Progenitor cell of endocrine pancreas (in vitro differentiated cells): ENCODE data around the gene RTP5. TPM values are rescaled to one million over a fixed set of nuclear protein-coding genes. Genes with fewer than 3 reads are reported as not detected.
"Not testable (repeated sequence)": the region's sequence is repeated elsewhere in the genome, so short reads cannot be mapped to it uniquely, and the experiment has no call there.

Source experiments
- DNase-seq: peaks from one replicate; pipeline ENCODE4 v3.0.0; 2021; ENCODE audit warnings: low spot score; ENCODE audit not compliant: unreplicated experiment
- H3K27ac Mint-ChIP-seq: 2 replicates; pipeline ENCODE4 v1.8.0; 2021; ENCODE audit warnings: mild to moderate bottlenecking, moderate library complexity, mixed read lengths
- H3K27me3 Mint-ChIP-seq: 2 replicates; pipeline ENCODE4 v1.8.0; 2021; ENCODE audit warnings: mixed read lengths
- H3K36me3 Mint-ChIP-seq: 2 replicates; pipeline ENCODE4 v1.8.0; 2022; ENCODE audit warnings: mixed read lengths; ENCODE audit not compliant: insufficient read depth
- H3K4me1 Mint-ChIP-seq: 2 replicates; pipeline ENCODE4 v1.8.0; 2021; ENCODE audit warnings: low read depth, mixed read lengths
- H3K4me3 Mint-ChIP-seq: 2 replicates; pipeline ENCODE4 v1.8.0; 2021; ENCODE audit warnings: low read depth, mild to moderate bottlenecking, moderate library complexity, mixed read lengths
- H3K9me3 Mint-ChIP-seq: 2 replicates; pipeline ENCODE4 v1.8.0; 2021; ENCODE audit warnings: low read depth, mixed read lengths
- CTCF ChIP-seq: fragments of 200-600 bp; sonication (generic); IDR thresholded peaks from one replicate; pipeline ENCODE4 v1.5.0; 2021; ENCODE audit warnings: antibody characterized with exemption, mild to moderate bottlenecking; ENCODE audit not compliant: unreplicated experiment
- total RNA-seq: library from RNA; stranded (reverse); gene quantifications from 2 replicates; pipeline ENCODE4 v1.2.1, GENCODE V29; 2021

The RTP5 gene
- total RNA-seq, 1 donor from 2014 or later, result not detected

GRCh38 chr2:241906826-241907570 lies 37.5 kb downstream of the RTP5 start:
- H3K4me3 Mint-ChIP-seq, result no peak overlapping the region
- H3K27ac Mint-ChIP-seq, result no peak overlapping the region
- no peak for DNase-seq
- no peak for TF ChIP-seq CTCF
- no peaks in the 10 kb centered on the region for H3K36me3 Mint-ChIP-seq
- H3K4me1 Mint-ChIP-seq, result peaks cover 4% of the 10 kb centered on the region
- H3K9me3 Mint-ChIP-seq, result no peaks in the 10 kb centered on the region
- H3K27me3 Mint-ChIP-seq, result peaks cover 7% of the 10 kb centered on the region

- H3K36me3 Mint-ChIP-seq, DNase-seq: not testable (repeated sequence)
Observed at GRCh38 chr2:241907831-241908230, 38.3 kb downstream of the RTP5 start.

GRCh38 chr2:241908686-241909420 lies 39.3 kb downstream of the RTP5 start:
- Mint-ChIP-seq H3K4me3 (no peak overlapping the region), H3K4me1 (peaks cover 4% of the 10 kb centered on the region), H3K9me3 (peaks cover 4% of the 10 kb centered on the region), H3K27ac (no peak overlapping the region), H3K27me3 (peaks cover 7% of the 10 kb centered on the region), H3K36me3 (peaks cover 2% of the 10 kb centered on the region)
- no peak for DNase-seq
- TF ChIP-seq CTCF, result no peak

More at GRCh38 chr2:241907831-241908230, 38.3 kb downstream of the RTP5 start:
- H3K9me3 Mint-ChIP-seq, H3K27ac Mint-ChIP-seq, H3K4me3 Mint-ChIP-seq, H3K4me1 Mint-ChIP-seq, H3K27me3 Mint-ChIP-seq: not testable (repeated sequence)

GRCh38 chr2:241909769-241910168 lies 40.2 kb downstream of the RTP5 start:
- no peak for TF ChIP-seq CTCF
- DNase-seq, result no peak
- Mint-ChIP-seq H3K27ac (peak overlapping the region; percentile 16), H3K27me3 (peaks cover 7% of the 10 kb centered on the region), H3K4me3 (no peak overlapping the region), H3K4me1 (peaks cover 4% of the 10 kb centered on the region), H3K9me3 (peaks cover 4% of the 10 kb centered on the region), H3K36me3 (peaks cover 2% of the 10 kb centered on the region)

GRCh38 chr2:241910604-241911520 lies 41.3 kb downstream of the RTP5 start:
- H3K4me1 Mint-ChIP-seq, result peaks cover 4% of the 10 kb centered on the region
- DNase-seq, result no peak
- no peak for TF ChIP-seq CTCF
- peaks cover 8% of the 10 kb centered on the region for H3K9me3 Mint-ChIP-seq
- peak overlapping the region; percentile 41 for H3K27ac Mint-ChIP-seq
- H3K36me3 Mint-ChIP-seq, result peaks cover 2% of the 10 kb centered on the region
- H3K27me3 Mint-ChIP-seq, result peaks cover 7% of the 10 kb centered on the region
- H3K4me3 Mint-ChIP-seq, result no peak overlapping the region
